Measurements from ENCODE around the gene AP1G2. TPM values are rescaled to one million over a fixed set of nuclear protein-coding genes. Genes with fewer than 3 reads are reported as not detected.

AP1G2 gene
- total and polyA plus RNA-seq, 4 donors = 12.4 to 26.6 (median 17.3) TPM

GRCh38 chr14:23538050-23538718, 29.4 kb downstream of the AP1G2 start:
- Histone ChIP-seq H3K4me1 (ENCODE audit: control insufficient read depth in 4 of 4, insufficient read depth in 4 of 4, low read length in 3 of 4) (no peaks in the 10 kb centered on the region), H3K27me3 (ENCODE audit: control insufficient read depth in 4 of 4, insufficient read depth in 4 of 4, low read length in 3 of 4) (no peaks in the 10 kb centered on the region), H3K4me3 (ENCODE audit: low read depth in 1 of 3, low read length in 3 of 3) (no peak overlapping the region), H3K9ac (ENCODE audit: low read depth in 1 of 2, low read length in 2 of 2) (no peak overlapping the region), H3K36me3 (ENCODE audit: control insufficient read depth in 4 of 4, insufficient read depth in 3 of 4, low read depth in 1 of 4, low read length in 3 of 4) (no peaks in the 10 kb centered on the region), H3K9me3 (ENCODE audit: control insufficient read depth in 4 of 4, low read length in 3 of 4) (no peaks in the 10 kb centered on the region), H3K27ac (ENCODE audit: low read depth in 1 of 2, low read length in 2 of 2) (no peak overlapping the region)
- no peak for DNase-seq (ENCODE audit: low spot score)
- WGBS = 69% methylated on average over 10 of the region's 10 CpGs
- TF ChIP-seq HNF4A (conservative IDR thresholded peaks at IDR 0.05) = no peak
- no peak for TF ChIP-seq EGR1 (IDR thresholded peaks at IDR 0.05; ENCODE audit: low read depth in 2 of 2)
- TF ChIP-seq SP1 (IDR thresholded peaks at IDR 0.05) = no peak
- no peak for TF ChIP-seq FOXA1 (IDR thresholded peaks at IDR 0.05)
- TF ChIP-seq, protein P1, sequence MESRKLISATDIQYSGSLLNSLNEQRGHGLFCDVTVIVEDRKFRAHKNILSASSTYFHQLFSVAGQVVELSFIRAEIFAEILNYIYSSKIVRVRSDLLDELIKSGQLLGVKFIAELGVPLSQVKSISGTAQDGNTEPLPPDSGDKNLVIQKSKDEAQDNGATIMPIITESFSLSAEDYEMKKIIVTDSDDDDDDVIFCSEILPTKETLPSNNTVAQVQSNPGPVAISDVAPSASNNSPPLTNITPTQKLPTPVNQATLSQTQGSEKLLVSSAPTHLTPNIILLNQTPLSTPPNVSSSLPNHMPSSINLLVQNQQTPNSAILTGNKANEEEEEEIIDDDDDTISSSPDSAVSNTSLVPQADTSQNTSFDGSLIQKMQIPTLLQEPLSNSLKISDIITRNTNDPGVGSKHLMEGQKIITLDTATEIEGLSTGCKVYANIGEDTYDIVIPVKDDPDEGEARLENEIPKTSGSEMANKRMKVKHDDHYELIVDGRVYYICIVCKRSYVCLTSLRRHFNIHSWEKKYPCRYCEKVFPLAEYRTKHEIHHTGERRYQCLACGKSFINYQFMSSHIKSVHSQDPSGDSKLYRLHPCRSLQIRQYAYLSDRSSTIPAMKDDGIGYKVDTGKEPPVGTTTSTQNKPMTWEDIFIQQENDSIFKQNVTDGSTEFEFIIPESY (IDR thresholded peaks at IDR 0.05) = no peak
- no peak for TF ChIP-seq HNF4G (IDR thresholded peaks at IDR 0.05)
- TF ChIP-seq, protein P2, sequence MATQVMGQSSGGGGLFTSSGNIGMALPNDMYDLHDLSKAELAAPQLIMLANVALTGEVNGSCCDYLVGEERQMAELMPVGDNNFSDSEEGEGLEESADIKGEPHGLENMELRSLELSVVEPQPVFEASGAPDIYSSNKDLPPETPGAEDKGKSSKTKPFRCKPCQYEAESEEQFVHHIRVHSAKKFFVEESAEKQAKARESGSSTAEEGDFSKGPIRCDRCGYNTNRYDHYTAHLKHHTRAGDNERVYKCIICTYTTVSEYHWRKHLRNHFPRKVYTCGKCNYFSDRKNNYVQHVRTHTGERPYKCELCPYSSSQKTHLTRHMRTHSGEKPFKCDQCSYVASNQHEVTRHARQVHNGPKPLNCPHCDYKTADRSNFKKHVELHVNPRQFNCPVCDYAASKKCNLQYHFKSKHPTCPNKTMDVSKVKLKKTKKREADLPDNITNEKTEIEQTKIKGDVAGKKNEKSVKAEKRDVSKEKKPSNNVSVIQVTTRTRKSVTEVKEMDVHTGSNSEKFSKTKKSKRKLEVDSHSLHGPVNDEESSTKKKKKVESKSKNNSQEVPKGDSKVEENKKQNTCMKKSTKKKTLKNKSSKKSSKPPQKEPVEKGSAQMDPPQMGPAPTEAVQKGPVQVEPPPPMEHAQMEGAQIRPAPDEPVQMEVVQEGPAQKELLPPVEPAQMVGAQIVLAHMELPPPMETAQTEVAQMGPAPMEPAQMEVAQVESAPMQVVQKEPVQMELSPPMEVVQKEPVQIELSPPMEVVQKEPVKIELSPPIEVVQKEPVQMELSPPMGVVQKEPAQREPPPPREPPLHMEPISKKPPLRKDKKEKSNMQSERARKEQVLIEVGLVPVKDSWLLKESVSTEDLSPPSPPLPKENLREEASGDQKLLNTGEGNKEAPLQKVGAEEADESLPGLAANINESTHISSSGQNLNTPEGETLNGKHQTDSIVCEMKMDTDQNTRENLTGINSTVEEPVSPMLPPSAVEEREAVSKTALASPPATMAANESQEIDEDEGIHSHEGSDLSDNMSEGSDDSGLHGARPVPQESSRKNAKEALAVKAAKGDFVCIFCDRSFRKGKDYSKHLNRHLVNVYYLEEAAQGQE (IDR thresholded peaks at IDR 0.05) = no peak
- TF ChIP-seq GABPA (IDR thresholded peaks at IDR 0.05 in 1 of 2, conservative IDR thresholded peaks at IDR 0.05 in 1 of 2) = no peak
- TF ChIP-seq, protein P3, sequence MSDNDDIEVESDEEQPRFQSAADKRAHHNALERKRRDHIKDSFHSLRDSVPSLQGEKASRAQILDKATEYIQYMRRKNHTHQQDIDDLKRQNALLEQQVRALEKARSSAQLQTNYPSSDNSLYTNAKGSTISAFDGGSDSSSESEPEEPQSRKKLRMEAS (IDR thresholded peaks at IDR 0.05) = no peak
- TF ChIP-seq, protein P4, sequence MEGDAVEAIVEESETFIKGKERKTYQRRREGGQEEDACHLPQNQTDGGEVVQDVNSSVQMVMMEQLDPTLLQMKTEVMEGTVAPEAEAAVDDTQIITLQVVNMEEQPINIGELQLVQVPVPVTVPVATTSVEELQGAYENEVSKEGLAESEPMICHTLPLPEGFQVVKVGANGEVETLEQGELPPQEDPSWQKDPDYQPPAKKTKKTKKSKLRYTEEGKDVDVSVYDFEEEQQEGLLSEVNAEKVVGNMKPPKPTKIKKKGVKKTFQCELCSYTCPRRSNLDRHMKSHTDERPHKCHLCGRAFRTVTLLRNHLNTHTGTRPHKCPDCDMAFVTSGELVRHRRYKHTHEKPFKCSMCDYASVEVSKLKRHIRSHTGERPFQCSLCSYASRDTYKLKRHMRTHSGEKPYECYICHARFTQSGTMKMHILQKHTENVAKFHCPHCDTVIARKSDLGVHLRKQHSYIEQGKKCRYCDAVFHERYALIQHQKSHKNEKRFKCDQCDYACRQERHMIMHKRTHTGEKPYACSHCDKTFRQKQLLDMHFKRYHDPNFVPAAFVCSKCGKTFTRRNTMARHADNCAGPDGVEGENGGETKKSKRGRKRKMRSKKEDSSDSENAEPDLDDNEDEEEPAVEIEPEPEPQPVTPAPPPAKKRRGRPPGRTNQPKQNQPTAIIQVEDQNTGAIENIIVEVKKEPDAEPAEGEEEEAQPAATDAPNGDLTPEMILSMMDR (IDR thresholded peaks at IDR 0.05; ENCODE audit: low read depth, low read length, missing input control) = no peak

DNA sequence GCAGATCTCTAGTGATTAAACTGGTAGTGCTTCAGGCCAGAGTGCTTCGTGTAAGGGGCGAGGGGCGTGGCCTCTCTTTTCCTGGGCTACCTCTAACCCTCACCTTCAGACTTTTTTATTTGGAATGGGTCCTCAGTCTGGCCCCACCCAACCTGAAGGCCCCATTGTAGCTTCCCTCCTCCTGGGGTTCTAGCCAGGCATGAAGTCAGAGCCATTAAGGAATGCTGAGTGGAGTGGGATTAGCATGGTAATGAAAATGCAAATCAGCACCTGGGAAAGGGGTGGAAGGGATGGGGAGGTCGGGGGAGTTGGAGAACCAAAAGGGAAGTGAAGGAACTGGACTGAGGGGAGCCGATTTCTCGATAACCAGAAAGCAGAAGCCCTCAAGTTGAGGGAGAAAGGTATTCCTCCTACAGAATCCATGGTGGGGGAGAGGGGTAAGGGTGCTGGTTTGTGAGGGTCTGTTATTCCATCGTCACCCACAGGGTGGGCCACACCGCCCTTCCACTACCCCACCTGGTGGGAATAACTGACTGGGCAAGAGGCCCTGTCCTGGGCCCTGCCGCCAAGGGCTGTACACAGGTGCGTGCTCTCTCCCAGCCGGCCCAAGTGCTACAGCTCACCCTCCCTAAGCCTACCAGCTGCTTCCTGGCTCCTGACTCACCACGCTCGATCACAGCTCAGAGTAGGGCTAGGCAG, 30.1 kb downstream of the AP1G2 start:
- 71% methylated on average over 13 of the region's 13 CpGs for WGBS
- Histone ChIP-seq H3K27me3 (ENCODE audit: control insufficient read depth in 4 of 4, insufficient read depth in 4 of 4, low read length in 3 of 4) (no peaks in the 10 kb centered on the region), H3K27ac (ENCODE audit: low read depth in 1 of 2, low read length in 2 of 2) (no peak overlapping the region), H3K4me3 (ENCODE audit: low read depth in 1 of 3, low read length in 3 of 3) (no peak overlapping the region), H3K36me3 (ENCODE audit: control insufficient read depth in 4 of 4, insufficient read depth in 3 of 4, low read depth in 1 of 4, low read length in 3 of 4) (no peaks in the 10 kb centered on the region), H3K4me1 (ENCODE audit: control insufficient read depth in 4 of 4, insufficient read depth in 4 of 4, low read length in 3 of 4) (no peaks in the 10 kb centered on the region), H3K9me3 (ENCODE audit: control insufficient read depth in 4 of 4, low read length in 3 of 4) (no peaks in the 10 kb centered on the region), H3K9ac (ENCODE audit: low read depth in 1 of 2, low read length in 2 of 2) (no peak overlapping the region)
- no peak for DNase-seq (ENCODE audit: low spot score)
- no peak for TF ChIP-seq NR2F2 (IDR thresholded peaks at IDR 0.05)
- TF ChIP-seq GABPA (IDR thresholded peaks at IDR 0.05 in 1 of 2, conservative IDR thresholded peaks at IDR 0.05 in 1 of 2) = no peak
- TF ChIP-seq ATF3 (IDR thresholded peaks at IDR 0.05) = no peak
- TF ChIP-seq HNF4G (IDR thresholded peaks at IDR 0.05) = no peak
- no peak for TF ChIP-seq SP1 (IDR thresholded peaks at IDR 0.05)
- no peak for TF ChIP-seq TAF1 (conservative IDR thresholded peaks at IDR 0.05)
- TF ChIP-seq, protein P3 (IDR thresholded peaks at IDR 0.05) = no peak
- TF ChIP-seq, protein P1 (IDR thresholded peaks at IDR 0.05) = no peak
- TF ChIP-seq FOXA2 (IDR thresholded peaks at IDR 0.05) = no peak
- TF ChIP-seq YY1 (IDR thresholded peaks at IDR 0.05) = no peak
- TF ChIP-seq HNF4A (conservative IDR thresholded peaks at IDR 0.05) = no peak
- TF ChIP-seq RXRA (IDR thresholded peaks at IDR 0.05) = no peak
- TF ChIP-seq, protein P4 (IDR thresholded peaks at IDR 0.05; ENCODE audit: low read depth, low read length, missing input control) = no peak
